Measurements from ENCODE around the gene VMO1.

VMO1 gene

DNA sequence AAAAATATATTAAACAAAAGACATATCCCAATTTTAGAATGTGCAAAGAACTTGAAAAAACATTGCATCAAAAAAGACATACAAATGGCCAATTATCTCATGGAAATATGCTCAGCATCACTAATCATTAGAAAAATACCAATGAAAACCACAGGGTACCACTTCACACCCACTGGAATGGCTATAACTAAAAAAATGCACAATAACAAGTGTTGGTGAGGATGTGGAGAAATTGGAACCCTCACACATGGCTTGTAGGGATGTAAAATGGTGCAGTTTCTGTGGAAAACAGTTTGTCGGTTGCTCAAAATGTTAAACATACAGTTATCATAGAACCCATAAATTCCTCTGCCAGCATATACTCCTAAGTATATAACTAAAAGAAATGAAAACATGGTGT lies 9.0 kb upstream of the VMO1 start:
- H3K27me3 ChIP-seq (replicated peaks; ENCODE audit: insufficient read depth, low read length): peaks cover 5% of the 10 kb centered on the region; the same call in 1 of the 2 replicates
- peaks cover 22% of the 10 kb centered on the region for H3K79me2 ChIP-seq (ENCODE audit: low read length)
- H2AFZ ChIP-seq (ENCODE audit: low read length): peak overlapping the region; percentile 76
- no peak for DNase-seq
- no peak overlapping the region for H3K27ac ChIP-seq (ENCODE audit: low read length)
- H3K4me3 ChIP-seq (ENCODE audit: low read length): no peak overlapping the region
- H3K9ac ChIP-seq (ENCODE audit: low read length): no peak overlapping the region
- no peaks in the 10 kb centered on the region for H3K9me2 ChIP-seq (replicated peaks; ENCODE audit: insufficient read depth, low read length)
- H3K9me3 ChIP-seq (replicated peaks; ENCODE audit: insufficient read depth, low read length): no peaks in the 10 kb centered on the region
- no peak for TF ChIP-seq EZH2 (optimal IDR thresholded peaks at IDR 0.05; ENCODE audit: low read depth, low read length)
- no peak for TF ChIP-seq CTCF (IDR thresholded peaks at IDR 0.05; ENCODE audit: low read length)
- TF ChIP-seq EZH2phosphoT487 (IDR thresholded peaks at IDR 0.05; ENCODE audit: low read length): no peak
- H3K36me3 ChIP-seq (replicated peaks; ENCODE audit: insufficient read depth, low read length): peaks cover 5% of the 10 kb centered on the region; the same call in 1 of the 2 replicates
- no peaks in the 10 kb centered on the region for H4K20me1 ChIP-seq (ENCODE audit: insufficient read depth, low read length)
- peak overlapping the region; percentile 45; the same call in 1 of the 2 replicates for H3K4me2 ChIP-seq (ENCODE audit: low read depth, low read length)
- peaks cover 3% of the 10 kb centered on the region for H3F3A ChIP-seq (ENCODE audit: insufficient read depth, low read length)
- peaks cover 4% of the 10 kb centered on the region for H3K4me1 ChIP-seq (ENCODE audit: low read length)

DNA sequence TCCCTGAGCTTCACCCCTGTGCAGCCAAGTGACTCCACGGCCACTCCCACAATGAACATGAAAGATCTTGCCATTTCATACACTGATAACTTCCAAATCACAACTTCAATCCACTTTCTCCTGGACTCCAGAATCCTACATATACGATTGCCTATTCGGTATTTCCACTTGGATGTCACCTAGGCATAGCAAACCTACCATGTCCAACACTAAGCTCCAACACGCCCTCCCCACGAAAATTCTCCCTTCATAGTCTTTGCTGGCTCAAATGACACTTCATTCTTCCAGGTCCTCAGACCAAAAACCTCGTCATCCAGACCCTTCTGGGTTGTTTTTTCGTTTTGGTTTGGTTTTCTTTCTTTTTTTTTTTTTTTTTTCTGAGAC lies 4.5 kb upstream of the VMO1 start:
- H2AFZ ChIP-seq (ENCODE audit: low read length): peak overlapping the region; percentile 90

GRCh38 chr17:4789951-4790704 lies 4.0 kb upstream of the VMO1 start:
- DNase-seq: peak; percentile 85
- Histone ChIP-seq H3K27me3 (replicated peaks; ENCODE audit: insufficient read depth, low read length) (peaks cover 29% of the 10 kb centered on the region), H2AFZ (ENCODE audit: low read length) (peak overlapping the region; percentile 93), H3K4me2 (ENCODE audit: low read depth, low read length) (peak overlapping the region; percentile 91), H3K9ac (ENCODE audit: low read length) (peak overlapping the region; percentile 73), H3K27ac (ENCODE audit: low read length) (peak overlapping the region; percentile 71), H3F3A (ENCODE audit: insufficient read depth, low read length) (no peaks in the 10 kb centered on the region), H3K79me2 (ENCODE audit: low read length) (no peaks in the 10 kb centered on the region), H3K4me1 (ENCODE audit: low read length) (peaks cover 3% of the 10 kb centered on the region), H4K20me1 (ENCODE audit: insufficient read depth, low read length) (no peaks in the 10 kb centered on the region), H3K36me3 (replicated peaks; ENCODE audit: insufficient read depth, low read length) (no peaks in the 10 kb centered on the region), H3K4me3 (ENCODE audit: low read length) (peak overlapping the region; percentile 74), H3K9me2 (replicated peaks; ENCODE audit: insufficient read depth, low read length) (no peaks in the 10 kb centered on the region), H3K9me3 (replicated peaks; ENCODE audit: insufficient read depth, low read length) (no peaks in the 10 kb centered on the region)
- TF ChIP-seq EZH2phosphoT487 (IDR thresholded peaks at IDR 0.05; ENCODE audit: low read length) (no peak), EZH2 (optimal IDR thresholded peaks at IDR 0.05; ENCODE audit: low read depth, low read length) (no peak), CTCF (IDR thresholded peaks at IDR 0.05; ENCODE audit: low read length) (peak; percentile 73)

More for the DNA sequence above, 4.5 kb upstream of the VMO1 start:
- H3K9ac ChIP-seq (ENCODE audit: low read length): peak overlapping the region; percentile 73; the same call in 1 of the 2 replicates
- TF ChIP-seq EZH2 (optimal IDR thresholded peaks at IDR 0.05; ENCODE audit: low read depth, low read length): no peak
- no peak for TF ChIP-seq CTCF (IDR thresholded peaks at IDR 0.05; ENCODE audit: low read length)
- TF ChIP-seq EZH2phosphoT487 (IDR thresholded peaks at IDR 0.05; ENCODE audit: low read length): no peak
- no peaks in the 10 kb centered on the region for H4K20me1 ChIP-seq (ENCODE audit: insufficient read depth, low read length)
- H3F3A ChIP-seq (ENCODE audit: insufficient read depth, low read length): no peaks in the 10 kb centered on the region
- H3K9me2 ChIP-seq (replicated peaks; ENCODE audit: insufficient read depth, low read length): no peaks in the 10 kb centered on the region
- peaks cover 3% of the 10 kb centered on the region for H3K4me1 ChIP-seq (ENCODE audit: low read length)
- H3K79me2 ChIP-seq (ENCODE audit: low read length): no peaks in the 10 kb centered on the region
- peak overlapping the region; percentile 74 for H3K4me3 ChIP-seq (ENCODE audit: low read length)
- peak overlapping the region; percentile 71; the same call in 1 of the 2 replicates for H3K27ac ChIP-seq (ENCODE audit: low read length)
- peak overlapping the region; percentile 91 for H3K4me2 ChIP-seq (ENCODE audit: low read depth, low read length)
- H3K9me3 ChIP-seq (replicated peaks; ENCODE audit: insufficient read depth, low read length): no peaks in the 10 kb centered on the region
- H3K36me3 ChIP-seq (replicated peaks; ENCODE audit: insufficient read depth, low read length): no peaks in the 10 kb centered on the region
- H3K27me3 ChIP-seq (replicated peaks; ENCODE audit: insufficient read depth, low read length): peaks cover 23% of the 10 kb centered on the region
- no peak for DNase-seq

All from MM.1S (cell line).